Liver (tissue), 9 donors: ENCODE results near the gene DSG2. TPM values are rescaled to one million over a fixed set of nuclear protein-coding genes. Genes with fewer than 3 reads are reported as not detected.

Experiments
- DNase-seq: peaks from one replicate; pipeline ENCODE4 v3.0.0-alpha.2; 2017; ENCODE audit warnings: low spot score
- H3K27ac ChIP-seq, 2 donors: one replicate each; pipeline ENCODE4 v1.7.0; 2013; ENCODE audit warnings: inconsistent platforms in 2 of 2, low read length in 2 of 2, control low read depth in 1 of 2, low read depth in 1 of 2, mild to moderate bottlenecking in 1 of 2
- H3K27me3 ChIP-seq, 4 donors: one replicate each; pipeline versions ENCODE4 v1.6.1 to v1.7.0; 2013; ENCODE audit warnings: low read length in 3 of 4, inconsistent platforms in 1 of 4, mild to moderate bottlenecking in 1 of 4, moderate library complexity in 1 of 4; ENCODE audit not compliant: control insufficient read depth in 4 of 4, insufficient read depth in 4 of 4
- H3K36me3 ChIP-seq, 4 donors: one replicate each; pipeline versions ENCODE4 v1.6.1 to v1.7.0; 2013; ENCODE audit warnings: low read length in 3 of 4, mild to moderate bottlenecking in 3 of 4, low read depth in 1 of 4, moderate library complexity in 1 of 4; ENCODE audit not compliant: control insufficient read depth in 4 of 4, insufficient read depth in 3 of 4
- H3K4me1 ChIP-seq, 4 donors: one replicate each; pipeline versions ENCODE4 v1.6.1 to v1.7.0; 2013; ENCODE audit warnings: low read length in 3 of 4, mild to moderate bottlenecking in 3 of 4, moderate library complexity in 1 of 4; ENCODE audit not compliant: control insufficient read depth in 4 of 4, insufficient read depth in 4 of 4
- H3K4me3 ChIP-seq, 3 donors: one replicate each; pipeline versions ENCODE4 v1.6.1 to v1.7.0; 2013; ENCODE audit warnings: low read length in 3 of 3, control low read depth in 1 of 3, low read depth in 1 of 3, mild to moderate bottlenecking in 1 of 3
- H3K9ac ChIP-seq, 2 donors: one replicate each; pipeline ENCODE4 v1.7.0; 2013; ENCODE audit warnings: low read length in 2 of 2, mild to moderate bottlenecking in 2 of 2, moderate library complexity in 2 of 2, control low read depth in 1 of 2, low read depth in 1 of 2
- H3K9me3 ChIP-seq, 4 donors: one replicate each; pipeline versions ENCODE4 v1.6.1 to v1.7.0; 2013; ENCODE audit warnings: low read length in 3 of 4; ENCODE audit not compliant: control insufficient read depth in 4 of 4
- EGR1 ChIP-seq, 2 donors: IDR thresholded peaks; 2 replicates each; pipeline ENCODE4 v1.6.1; 2016 to 2018; ENCODE audit warnings: antibody characterized with exemption in 2 of 2, low read depth in 2 of 2
- FOXA1 ChIP-seq: IDR thresholded peaks from 2 replicates; pipeline ENCODE4 v1.6.1; 2016; ENCODE audit warnings: antibody characterized with exemption
- FOXA2 ChIP-seq: IDR thresholded peaks from 2 replicates; pipeline ENCODE4 v1.6.1; 2016; ENCODE audit warnings: antibody characterized with exemption
- GABPA ChIP-seq, 2 donors: IDR thresholded peaks in 1 of 2; conservative IDR thresholded peaks in 1 of 2; 2 replicates each; pipeline ENCODE4 v1.6.1; 2016; ENCODE audit warnings: antibody characterized with exemption in 2 of 2, mild to moderate bottlenecking in 1 of 2, moderate library complexity in 1 of 2
- HNF4A ChIP-seq, 2 donors: conservative IDR thresholded peaks; 2 replicates each; pipeline ENCODE4 v1.6.1; 2016; ENCODE audit warnings: antibody characterized with exemption in 2 of 2, mild to moderate bottlenecking in 2 of 2
- HNF4G ChIP-seq: IDR thresholded peaks from 2 replicates; pipeline ENCODE4 v1.6.1; 2016; ENCODE audit warnings: antibody characterized with exemption
- JUND ChIP-seq, 2 donors: IDR thresholded peaks; 2 replicates each; pipeline ENCODE4 v1.6.1; 2016; ENCODE audit warnings: antibody characterized with exemption in 2 of 2
- NR2F2 ChIP-seq: IDR thresholded peaks from 2 replicates; pipeline ENCODE4 v1.6.1; 2016; ENCODE audit warnings: antibody characterized with exemption
- RAD21 ChIP-seq, 2 donors: IDR thresholded peaks; 2 replicates each; pipeline ENCODE4 v1.6.1; 2016; ENCODE audit warnings: antibody characterized with exemption in 2 of 2, mild to moderate bottlenecking in 2 of 2
- RXRA ChIP-seq, 2 donors: IDR thresholded peaks; 2 replicates each; pipeline ENCODE4 v1.6.1; 2017 to 2018; ENCODE audit warnings: antibody characterized with exemption in 2 of 2, mild to moderate bottlenecking in 1 of 2
- SP1 ChIP-seq: IDR thresholded peaks from 2 replicates; pipeline ENCODE4 v1.6.1; 2018; ENCODE audit warnings: antibody characterized with exemption, mild to moderate bottlenecking
- TAF1 ChIP-seq: conservative IDR thresholded peaks from 2 replicates; pipeline ENCODE4 v1.6.1; 2016; ENCODE audit warnings: antibody characterized with exemption, mild to moderate bottlenecking
- YY1 ChIP-seq: IDR thresholded peaks from 2 replicates; pipeline ENCODE4 v1.6.1; 2016; ENCODE audit warnings: antibody characterized with exemption, mild to moderate bottlenecking
- WGBS: extraction: QIAGEN DNeasy Blood & Tissue Kit; methylation state at CpG from one replicate; pipeline ENCODE4 v1.1.7; 2013; 5-methylcytosine and 5-hydroxymethylcytosine counted together
- polyA plus RNA-seq, 2 donors: library from polyadenylated mRNA; stranded (reverse) in 1 of 2; unstranded in 1 of 2; fragments of 200-250 nt in 1 of 2; fragments of >200 nt in 1 of 2; fragmentation: Nextera tagmentation in 1 of 2; extraction: Ambion mirVana in 1 of 2; gene quantifications; one replicate each; pipeline versions ENCODE4 v1.2.1 to v1.2.3, GENCODE V29; 2013 to 2015
- total RNA-seq, 2 donors: library from RNA; depleted of rRNA; stranded (reverse); fragments of >200 nt; gene quantifications; one replicate each; pipeline ENCODE4 v1.2.3, GENCODE V29; 2014
- TF ChIP-seq, protein P1 (sequence below): IDR thresholded peaks from 2 replicates; pipeline ENCODE4 v1.6.1; 2016; ENCODE audit warnings: antibody characterized with exemption
- TF ChIP-seq, protein P2 (sequence below): fragments of 150-350 bp; IDR thresholded peaks from 2 replicates; pipeline ENCODE4 v1.5.1; 2017; ENCODE audit warnings: improper control_type of control experiment, low read depth, low read length; ENCODE audit not compliant: missing input control
- TF ChIP-seq, protein P3 (sequence below): IDR thresholded peaks from 2 replicates; pipeline ENCODE4 v1.6.1; 2016; ENCODE audit warnings: antibody characterized with exemption
- TF ChIP-seq, protein P4 (sequence below): IDR thresholded peaks from 2 replicates; pipeline ENCODE4 v1.6.1; 2016; ENCODE audit warnings: antibody characterized with exemption, mild to moderate bottlenecking
- donor health status: healthy.
- donor health status: healthy.
- donor health status: healthy.
- donor health status: healthy.
- donor health status: healthy.

The DSG2 gene
- total and polyA plus RNA-seq, 4 donors, result 5.4 to 13.9 (median 9.6) TPM

DNA sequence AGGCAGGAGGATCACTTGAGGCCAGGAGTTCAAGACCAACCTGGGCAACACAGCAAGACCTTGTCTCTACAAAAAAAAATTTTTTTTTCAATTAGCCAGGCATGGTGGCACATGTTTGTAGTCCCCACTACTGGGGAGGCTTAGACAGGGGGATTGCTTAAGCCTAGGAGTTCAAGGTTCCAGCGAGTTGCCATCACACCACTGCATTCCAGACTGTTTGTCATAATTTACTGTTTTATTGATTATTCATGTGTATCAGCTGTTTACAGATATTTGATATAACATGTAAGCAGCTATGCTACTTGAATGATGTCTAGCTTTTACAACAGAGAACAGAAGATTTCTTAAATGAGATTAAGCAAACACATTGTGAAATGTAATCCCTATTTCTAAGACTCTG is 35.3 kb downstream of the DSG2 start:
- H3K4me3 ChIP-seq, result no peak overlapping the region
- WGBS, result 76% methylated on average over 1 of the region's 1 CpG
- peaks cover 0 to 11% (median 3%) of the 10 kb centered on the region in 4 donors for H3K36me3 ChIP-seq
- no peaks in the 10 kb centered on the region for H3K27me3 ChIP-seq
- DNase-seq, result no peak
- H3K9me3 ChIP-seq, result no peaks in the 10 kb centered on the region
- H3K9ac ChIP-seq, result no peak overlapping the region
- TF ChIP-seq, protein P1, sequence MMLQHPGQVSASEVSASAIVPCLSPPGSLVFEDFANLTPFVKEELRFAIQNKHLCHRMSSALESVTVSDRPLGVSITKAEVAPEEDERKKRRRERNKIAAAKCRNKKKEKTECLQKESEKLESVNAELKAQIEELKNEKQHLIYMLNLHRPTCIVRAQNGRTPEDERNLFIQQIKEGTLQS, result no peak
- TF ChIP-seq GABPA (IDR thresholded peaks at IDR 0.05 in 1 of 2, conservative IDR thresholded peaks at IDR 0.05 in 1 of 2) (no peak), TAF1 (no peak), FOXA1 (no peak), NR2F2 (no peak), SP1 (no peak), RAD21 (IDR thresholded peaks at IDR 0.05) (no peak), YY1 (no peak), HNF4G (no peak), RXRA (IDR thresholded peaks at IDR 0.05) (no peak), EGR1 (IDR thresholded peaks at IDR 0.05; ENCODE audit: low read depth in 2 of 2) (no peak), FOXA2 (no peak)
- TF ChIP-seq, protein P2, sequence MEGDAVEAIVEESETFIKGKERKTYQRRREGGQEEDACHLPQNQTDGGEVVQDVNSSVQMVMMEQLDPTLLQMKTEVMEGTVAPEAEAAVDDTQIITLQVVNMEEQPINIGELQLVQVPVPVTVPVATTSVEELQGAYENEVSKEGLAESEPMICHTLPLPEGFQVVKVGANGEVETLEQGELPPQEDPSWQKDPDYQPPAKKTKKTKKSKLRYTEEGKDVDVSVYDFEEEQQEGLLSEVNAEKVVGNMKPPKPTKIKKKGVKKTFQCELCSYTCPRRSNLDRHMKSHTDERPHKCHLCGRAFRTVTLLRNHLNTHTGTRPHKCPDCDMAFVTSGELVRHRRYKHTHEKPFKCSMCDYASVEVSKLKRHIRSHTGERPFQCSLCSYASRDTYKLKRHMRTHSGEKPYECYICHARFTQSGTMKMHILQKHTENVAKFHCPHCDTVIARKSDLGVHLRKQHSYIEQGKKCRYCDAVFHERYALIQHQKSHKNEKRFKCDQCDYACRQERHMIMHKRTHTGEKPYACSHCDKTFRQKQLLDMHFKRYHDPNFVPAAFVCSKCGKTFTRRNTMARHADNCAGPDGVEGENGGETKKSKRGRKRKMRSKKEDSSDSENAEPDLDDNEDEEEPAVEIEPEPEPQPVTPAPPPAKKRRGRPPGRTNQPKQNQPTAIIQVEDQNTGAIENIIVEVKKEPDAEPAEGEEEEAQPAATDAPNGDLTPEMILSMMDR, result no peak
- TF ChIP-seq, protein P3, sequence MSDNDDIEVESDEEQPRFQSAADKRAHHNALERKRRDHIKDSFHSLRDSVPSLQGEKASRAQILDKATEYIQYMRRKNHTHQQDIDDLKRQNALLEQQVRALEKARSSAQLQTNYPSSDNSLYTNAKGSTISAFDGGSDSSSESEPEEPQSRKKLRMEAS, result no peak
- no peak overlapping the region for H3K27ac ChIP-seq
- peaks cover 0 to under 1% (median 0%) of the 10 kb centered on the region in 4 donors for H3K4me1 ChIP-seq

DNA sequence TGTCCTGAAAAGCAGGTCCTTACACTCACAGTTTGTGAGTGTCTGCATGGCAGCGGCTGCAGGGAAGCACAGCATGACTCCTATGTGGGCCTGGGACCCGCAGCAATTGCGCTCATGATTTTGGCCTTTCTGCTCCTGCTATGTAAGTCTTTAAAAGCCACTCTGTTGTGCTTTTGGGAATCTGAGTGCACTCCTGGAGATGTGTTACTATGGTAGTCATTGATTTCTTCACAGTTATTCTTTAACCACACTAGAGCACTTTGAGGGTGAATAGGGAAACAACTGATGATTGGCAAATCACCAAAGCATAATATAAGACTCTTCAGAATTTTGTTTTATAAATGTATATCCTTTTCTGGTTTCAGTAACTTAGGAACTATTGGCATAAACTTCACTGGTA is 40.9 kb downstream of the DSG2 start:
- TF ChIP-seq YY1 (no peak), HNF4A (conservative IDR thresholded peaks at IDR 0.05) (no peak), JUND (IDR thresholded peaks at IDR 0.05) (no peak), SP1 (no peak), NR2F2 (no peak), RXRA (IDR thresholded peaks at IDR 0.05) (no peak), FOXA1 (no peak), EGR1 (IDR thresholded peaks at IDR 0.05; ENCODE audit: low read depth in 2 of 2) (no peak), FOXA2 (no peak), HNF4G (no peak)
- TF ChIP-seq, protein P2, result no peak
- TF ChIP-seq, protein P1, result no peak
- TF ChIP-seq, protein P4, sequence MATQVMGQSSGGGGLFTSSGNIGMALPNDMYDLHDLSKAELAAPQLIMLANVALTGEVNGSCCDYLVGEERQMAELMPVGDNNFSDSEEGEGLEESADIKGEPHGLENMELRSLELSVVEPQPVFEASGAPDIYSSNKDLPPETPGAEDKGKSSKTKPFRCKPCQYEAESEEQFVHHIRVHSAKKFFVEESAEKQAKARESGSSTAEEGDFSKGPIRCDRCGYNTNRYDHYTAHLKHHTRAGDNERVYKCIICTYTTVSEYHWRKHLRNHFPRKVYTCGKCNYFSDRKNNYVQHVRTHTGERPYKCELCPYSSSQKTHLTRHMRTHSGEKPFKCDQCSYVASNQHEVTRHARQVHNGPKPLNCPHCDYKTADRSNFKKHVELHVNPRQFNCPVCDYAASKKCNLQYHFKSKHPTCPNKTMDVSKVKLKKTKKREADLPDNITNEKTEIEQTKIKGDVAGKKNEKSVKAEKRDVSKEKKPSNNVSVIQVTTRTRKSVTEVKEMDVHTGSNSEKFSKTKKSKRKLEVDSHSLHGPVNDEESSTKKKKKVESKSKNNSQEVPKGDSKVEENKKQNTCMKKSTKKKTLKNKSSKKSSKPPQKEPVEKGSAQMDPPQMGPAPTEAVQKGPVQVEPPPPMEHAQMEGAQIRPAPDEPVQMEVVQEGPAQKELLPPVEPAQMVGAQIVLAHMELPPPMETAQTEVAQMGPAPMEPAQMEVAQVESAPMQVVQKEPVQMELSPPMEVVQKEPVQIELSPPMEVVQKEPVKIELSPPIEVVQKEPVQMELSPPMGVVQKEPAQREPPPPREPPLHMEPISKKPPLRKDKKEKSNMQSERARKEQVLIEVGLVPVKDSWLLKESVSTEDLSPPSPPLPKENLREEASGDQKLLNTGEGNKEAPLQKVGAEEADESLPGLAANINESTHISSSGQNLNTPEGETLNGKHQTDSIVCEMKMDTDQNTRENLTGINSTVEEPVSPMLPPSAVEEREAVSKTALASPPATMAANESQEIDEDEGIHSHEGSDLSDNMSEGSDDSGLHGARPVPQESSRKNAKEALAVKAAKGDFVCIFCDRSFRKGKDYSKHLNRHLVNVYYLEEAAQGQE, result no peak
- WGBS, result 67% methylated on average over 3 of the region's 3 CpGs
- Histone ChIP-seq H3K36me3 (peaks cover 0 to 18% (median 16%) of the 10 kb centered on the region in 4 donors), H3K9ac (no peak overlapping the region), H3K4me3 (no peak overlapping the region), H3K4me1 (peaks cover 2 to 7% (median 3%) of the 10 kb centered on the region in 4 donors), H3K9me3 (no peaks in the 10 kb centered on the region), H3K27me3 (no peaks in the 10 kb centered on the region), H3K27ac (no peak overlapping the region)
- no peak for DNase-seq
